ENCODE data around the gene TBC1D3B.
"Not testable (repeated sequence)": the region's sequence is repeated elsewhere in the genome, so short reads cannot be mapped to it uniquely, and the experiment has no call there.

TBC1D3B gene

GRCh38 chr17:36205637-36206485 is 29.4 kb upstream of the TBC1D3B start:
- peaks cover 35 to 38% of the 10 kb centered on the region in 2 experiments for H3K4me1 ChIP-seq (ENCODE audit: control insufficient read depth in 1 of 2, insufficient read depth in 1 of 2, low read depth in 1 of 2, low read length in 1 of 2)
- H3K36me3 ChIP-seq, result no peaks in the 10 kb centered on the region
- H3K27ac ChIP-seq, result no peak overlapping the region
- no peak overlapping the region for H3K4me3 ChIP-seq (ENCODE audit: low read depth in 1 of 2, low read length in 1 of 2)
- no peaks in the 10 kb centered on the region for H3K27me3 ChIP-seq
- no peaks in the 10 kb centered on the region for H3K9me3 ChIP-seq
- TF ChIP-seq CTCF (IDR thresholded peaks at IDR 0.05), result no peak

- Histone ChIP-seq H3K27me3 (no peaks in the 10 kb centered on the region), H3K27ac (no peak overlapping the region), H3K4me1 (ENCODE audit: control insufficient read depth in 1 of 2, insufficient read depth in 1 of 2, low read depth in 1 of 2, low read length in 1 of 2) (peaks cover 26 to 31% of the 10 kb centered on the region in 2 experiments), H3K4me3 (ENCODE audit: low read depth in 1 of 2, low read length in 1 of 2) (no peak overlapping the region), H3K9me3 (no peaks in the 10 kb centered on the region), H3K36me3 (no peaks in the 10 kb centered on the region)
- TF ChIP-seq CTCF (IDR thresholded peaks at IDR 0.05), result no peak
Measured at GRCh38 chr17:36204724-36205500, 28.5 kb upstream of the TBC1D3B start.

DNA sequence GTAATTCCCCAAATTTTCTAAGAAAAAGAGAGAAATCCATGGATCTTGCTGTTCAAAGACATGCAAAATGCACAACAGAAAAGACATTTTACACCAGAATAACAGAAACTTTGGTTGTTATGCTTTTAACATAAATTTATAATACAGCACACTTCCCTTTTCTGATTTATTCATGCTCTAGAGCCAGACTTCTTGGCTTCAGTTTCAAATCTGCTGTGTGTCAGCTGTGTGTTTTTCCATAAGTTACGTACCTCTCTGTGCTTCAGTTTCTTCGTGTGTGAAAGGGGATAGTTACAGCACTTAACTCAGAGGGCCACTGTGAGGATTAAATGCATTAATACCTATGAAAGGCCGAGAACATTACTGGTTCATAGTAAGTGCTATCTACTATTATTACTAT is 26.9 kb upstream of the TBC1D3B start:
- Histone ChIP-seq H3K27me3 (no peaks in the 10 kb centered on the region), H3K27ac (peak overlapping the region; percentile 76), H3K4me3 (ENCODE audit: low read depth in 1 of 2, low read length in 1 of 2) (no peak overlapping the region), H3K4me1 (ENCODE audit: control insufficient read depth in 1 of 2, insufficient read depth in 1 of 2, low read depth in 1 of 2, low read length in 1 of 2) (peaks cover 28 to 40% of the 10 kb centered on the region in 2 experiments), H3K9me3 (no peaks in the 10 kb centered on the region), H3K36me3 (no peaks in the 10 kb centered on the region)
- no peak for TF ChIP-seq CTCF (IDR thresholded peaks at IDR 0.05)

DNA sequence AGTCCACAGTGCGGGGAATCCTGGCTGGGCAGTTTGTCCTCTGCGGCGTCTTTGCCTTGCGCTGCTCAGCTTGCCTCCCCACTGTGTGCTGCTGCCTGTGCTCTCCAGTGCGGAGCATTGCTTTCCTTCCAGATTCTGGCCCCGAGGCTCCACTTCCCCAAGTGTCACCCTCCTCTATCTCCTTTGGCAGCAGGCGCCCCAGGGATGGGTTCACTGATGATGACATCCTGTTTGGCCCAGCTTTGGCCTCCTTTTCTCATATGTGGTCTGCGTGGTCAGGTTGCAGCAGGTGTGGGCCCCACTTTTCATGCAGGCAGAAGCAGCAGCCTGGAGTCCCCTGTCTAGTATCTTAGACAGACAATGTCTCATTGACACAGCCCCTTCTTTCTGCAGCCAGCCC is 25.1 kb upstream of the TBC1D3B start:
- H3K4me1 ChIP-seq (ENCODE audit: control insufficient read depth in 1 of 2, insufficient read depth in 1 of 2, low read depth in 1 of 2, low read length in 1 of 2), result peaks cover 38 to 51% of the 10 kb centered on the region in 2 experiments

GRCh38 chr17:36201102-36201501 is 24.7 kb upstream of the TBC1D3B start:
- H3K27me3 ChIP-seq, H3K27ac ChIP-seq: not testable (repeated sequence)
- peaks cover 42 to 55% of the 10 kb centered on the region in 2 experiments for H3K4me1 ChIP-seq (ENCODE audit: control insufficient read depth in 1 of 2, insufficient read depth in 1 of 2, low read depth in 1 of 2, low read length in 1 of 2)

More for the DNA sequence above, 25.1 kb upstream of the TBC1D3B start:
- H3K4me3 ChIP-seq (ENCODE audit: low read depth in 1 of 2, low read length in 1 of 2); H3K27me3 ChIP-seq; H3K36me3 ChIP-seq; H3K9me3 ChIP-seq: not testable (repeated sequence)
- H3K27ac ChIP-seq, result peak overlapping the region; percentile 76

DNA sequence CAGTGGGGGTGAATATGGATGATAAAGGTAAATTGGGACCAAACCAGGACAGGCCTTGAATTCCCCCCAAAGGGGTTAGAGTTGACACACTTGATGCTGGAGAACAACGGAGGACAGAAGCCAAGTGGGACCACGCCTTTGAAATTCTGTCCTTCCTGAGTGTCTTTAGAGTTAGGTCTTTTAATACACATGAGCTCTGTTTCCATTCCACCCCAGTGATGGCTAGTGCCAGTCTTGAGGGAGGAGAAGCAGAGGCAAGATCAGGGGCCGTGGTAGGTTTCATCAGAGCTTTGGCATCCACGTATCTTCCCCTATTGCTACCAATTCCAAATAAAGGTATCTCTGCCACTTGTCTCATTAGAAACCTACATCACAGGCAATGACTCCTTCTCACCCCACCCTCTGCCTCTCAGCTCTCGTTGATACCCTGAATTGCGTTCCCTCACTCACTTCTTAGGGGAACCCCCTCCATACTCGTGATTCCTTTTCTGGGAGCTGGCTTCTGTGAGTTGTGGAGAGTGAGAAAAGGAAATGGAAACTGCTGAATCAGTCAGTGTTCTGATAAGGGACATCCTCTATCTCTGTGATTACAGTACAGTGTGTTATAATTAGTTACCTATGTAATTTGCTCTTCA is 22.5 kb upstream of the TBC1D3B start:
- TF ChIP-seq CTCF (IDR thresholded peaks at IDR 0.05), result no peak
- H3K36me3 ChIP-seq, result no peaks in the 10 kb centered on the region
- H3K27ac ChIP-seq, result peak overlapping the region; percentile 62
- peaks cover 53 to 75% of the 10 kb centered on the region in 2 experiments for H3K4me1 ChIP-seq (ENCODE audit: control insufficient read depth in 1 of 2, insufficient read depth in 1 of 2, low read depth in 1 of 2, low read length in 1 of 2)
- H3K4me3 ChIP-seq (ENCODE audit: low read depth in 1 of 2, low read length in 1 of 2), result no peak overlapping the region
- H3K9me3 ChIP-seq, result no peaks in the 10 kb centered on the region
- no peaks in the 10 kb centered on the region for H3K27me3 ChIP-seq

More at GRCh38 chr17:36201102-36201501, 24.7 kb upstream of the TBC1D3B start:
- not testable (repeated sequence) for H3K4me3 ChIP-seq (ENCODE audit: low read depth in 1 of 2, low read length in 1 of 2); H3K36me3 ChIP-seq; H3K9me3 ChIP-seq
